ENCODE data around the gene SNRPD1. TPM values are rescaled to one million over a fixed set of nuclear protein-coding genes. Genes with fewer than 3 reads are reported as not detected.
A peak's percentile ranks its signal among the peaks of the same experiment; 100 is the strongest.
"Not testable (repeated sequence)": the region's sequence is repeated elsewhere in the genome, so short reads cannot be mapped to it uniquely, and the experiment has no call there.

SNRPD1 gene
- total RNA-seq, 2 donors from 2014 or later, result 98.9 to 114 TPM

- no peaks in the 10 kb centered on the region for H3K4me1 Mint-ChIP-seq
- H3K27ac ChIP-seq (ENCODE audit: low read depth, low read length), result no peak overlapping the region
- DNase-seq, result no peak
- no peaks in the 10 kb centered on the region for H3K27me3 Mint-ChIP-seq (ENCODE audit: insufficient read depth)
- peaks cover 26% of the 10 kb centered on the region for H3K36me3 ChIP-seq (ENCODE audit: control insufficient read depth, insufficient read depth, low read length)
- WGBS, 2 experiments (ENCODE audit: insufficient coverage in 1 of 2, insufficient read length in 1 of 2), result 89 to 92% methylated on average over 2 to 3 of the region's 3 CpGs
- no peak for TF ChIP-seq CTCF (conservative IDR thresholded peaks at IDR 0.05)
- H3K9ac ChIP-seq (ENCODE audit: extremely low read depth, low read length, poor library complexity, severe bottlenecking), result no peak overlapping the region
- H3K27ac Mint-ChIP-seq, result no peak overlapping the region
- no peaks in the 10 kb centered on the region for H3K9me3 ChIP-seq (ENCODE audit: control insufficient read depth, low read length)
- no peaks in the 10 kb centered on the region for H3K4me1 ChIP-seq (ENCODE audit: control insufficient read depth, insufficient read depth, low read length)
- no peak overlapping the region for H3K4me3 Mint-ChIP-seq
- H3K4me3 ChIP-seq (ENCODE audit: low read length), result no peak overlapping the region
- H3K27me3 ChIP-seq (ENCODE audit: control insufficient read depth, insufficient read depth, low read length, poor library complexity, severe bottlenecking), result no peaks in the 10 kb centered on the region
- peaks cover 20% of the 10 kb centered on the region for H3K36me3 Mint-ChIP-seq (ENCODE audit: low read depth)
- no peaks in the 10 kb centered on the region for H3K9me3 Mint-ChIP-seq
These were observed 26.7 kb downstream of the SNRPD1 start for GRCh38 chr18:21638822-21639221.

DNA sequence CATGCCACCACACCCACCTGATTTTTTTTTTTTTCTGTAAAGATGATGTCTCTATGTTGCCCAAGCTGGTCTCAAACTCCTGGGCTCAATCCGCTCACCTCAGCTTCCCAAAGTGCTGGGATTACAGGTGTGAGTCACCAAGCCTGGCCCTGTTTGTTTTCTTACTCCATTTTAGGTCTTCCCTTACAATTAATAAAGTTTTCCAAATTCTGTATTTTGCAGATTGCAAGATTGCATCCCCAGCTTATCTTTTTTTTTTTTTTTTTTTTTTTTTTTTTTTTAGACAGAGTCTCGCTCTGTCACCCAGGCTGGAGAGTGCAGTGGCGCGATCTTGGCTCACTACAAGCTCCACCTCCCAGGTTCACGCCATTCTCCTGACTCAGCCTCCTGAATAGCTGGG is 28.3 kb downstream of the SNRPD1 start:
- H3K36me3 ChIP-seq (ENCODE audit: control insufficient read depth, insufficient read depth, low read length), result peaks cover 14% of the 10 kb centered on the region
- WGBS, 2 experiments (ENCODE audit: insufficient coverage in 1 of 2, insufficient read length in 1 of 2), result 97 to 100% methylated on average over 1 to 5 of the region's 5 CpGs
- not testable (repeated sequence) for H3K9me3 Mint-ChIP-seq; DNase-seq; H3K9ac ChIP-seq (ENCODE audit: extremely low read depth, low read length, poor library complexity, severe bottlenecking); H3K4me3 ChIP-seq (ENCODE audit: low read length); H3K27ac Mint-ChIP-seq; H3K9me3 ChIP-seq (ENCODE audit: control insufficient read depth, low read length); H3K27me3 ChIP-seq (ENCODE audit: control insufficient read depth, insufficient read depth, low read length, poor library complexity, severe bottlenecking); H3K4me3 Mint-ChIP-seq; H3K27ac ChIP-seq (ENCODE audit: low read depth, low read length); H3K4me1 ChIP-seq (ENCODE audit: control insufficient read depth, insufficient read depth, low read length); H3K27me3 Mint-ChIP-seq (ENCODE audit: insufficient read depth); H3K4me1 Mint-ChIP-seq
- peaks cover 13% of the 10 kb centered on the region for H3K36me3 Mint-ChIP-seq (ENCODE audit: low read depth)

DNA sequence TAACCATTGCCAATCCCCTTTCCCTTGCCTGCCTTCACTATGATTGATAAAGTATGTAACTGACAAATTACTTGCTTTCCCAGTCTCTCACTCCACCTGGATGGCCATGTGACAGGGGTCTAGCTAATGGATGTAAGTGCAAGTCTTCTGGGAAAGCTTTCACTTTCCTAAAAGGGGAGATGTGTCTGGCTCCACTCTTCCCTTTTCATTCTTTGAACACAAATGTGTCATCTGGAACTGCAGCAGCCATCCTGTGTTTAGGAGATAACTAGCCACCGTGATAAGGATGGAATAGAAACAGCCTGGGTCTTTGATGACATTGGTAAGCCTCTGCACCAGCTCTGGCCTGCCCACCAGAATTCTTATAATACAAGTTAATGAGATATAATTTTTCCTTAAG is 38.2 kb downstream of the SNRPD1 start:
- H3K27ac Mint-ChIP-seq, result no peak overlapping the region
- Histone ChIP-seq H3K27ac (ENCODE audit: low read depth, low read length) (no peak overlapping the region), H3K36me3 (ENCODE audit: control insufficient read depth, insufficient read depth, low read length) (peaks cover 16% of the 10 kb centered on the region), H3K4me1 (ENCODE audit: control insufficient read depth, insufficient read depth, low read length) (no peaks in the 10 kb centered on the region), H3K27me3 (ENCODE audit: control insufficient read depth, insufficient read depth, low read length, poor library complexity, severe bottlenecking) (no peaks in the 10 kb centered on the region), H3K9ac (ENCODE audit: extremely low read depth, low read length, poor library complexity, severe bottlenecking) (no peak overlapping the region), H3K9me3 (ENCODE audit: control insufficient read depth, low read length) (no peaks in the 10 kb centered on the region), H3K4me3 (ENCODE audit: low read length) (no peak overlapping the region)
- H3K4me1 Mint-ChIP-seq, result no peaks in the 10 kb centered on the region
- H3K4me3 Mint-ChIP-seq, result no peak overlapping the region
- TF ChIP-seq CTCF (conservative IDR thresholded peaks at IDR 0.05), result no peak
- WGBS, 2 experiments (ENCODE audit: insufficient coverage in 1 of 2, insufficient read length in 1 of 2), result 87 to 89% methylated on average over 1 of the region's 1 CpG
- no peak for DNase-seq
- no peaks in the 10 kb centered on the region for H3K27me3 Mint-ChIP-seq (ENCODE audit: insufficient read depth)
- peaks cover 3% of the 10 kb centered on the region for H3K9me3 Mint-ChIP-seq
- H3K36me3 Mint-ChIP-seq (ENCODE audit: low read depth), result peaks cover 22% of the 10 kb centered on the region

DNA sequence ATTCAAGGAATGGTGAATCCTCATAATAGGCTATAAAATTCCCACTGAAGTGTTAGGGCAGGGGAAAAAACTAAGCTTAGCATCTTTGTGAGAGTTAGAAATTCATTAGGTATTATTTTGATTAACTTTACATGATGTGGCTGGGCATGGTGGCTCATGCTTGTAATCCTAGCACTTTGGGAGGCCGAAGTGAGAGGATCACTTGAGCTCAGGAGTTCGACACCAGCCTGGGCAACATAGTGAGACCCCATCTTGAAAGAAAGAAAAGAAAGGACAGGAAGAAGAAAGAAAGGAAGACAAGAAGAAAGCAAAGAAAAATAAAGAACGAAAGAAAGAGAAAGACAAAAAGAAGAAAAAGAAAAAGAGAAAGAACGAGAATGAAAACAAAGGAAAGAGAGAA is 40.0 kb downstream of the SNRPD1 start:
- Mint-ChIP-seq H3K36me3 (ENCODE audit: low read depth) (peaks cover 30% of the 10 kb centered on the region), H3K27me3 (ENCODE audit: insufficient read depth) (no peaks in the 10 kb centered on the region), H3K9me3 (peaks cover 3% of the 10 kb centered on the region), H3K4me3 (no peak overlapping the region), H3K4me1 (no peaks in the 10 kb centered on the region), H3K27ac (peak overlapping the region; percentile 62)
- TF ChIP-seq CTCF (conservative IDR thresholded peaks at IDR 0.05), result no peak
- H3K4me1 ChIP-seq (ENCODE audit: control insufficient read depth, insufficient read depth, low read length), result no peaks in the 10 kb centered on the region
- H3K36me3 ChIP-seq (ENCODE audit: control insufficient read depth, insufficient read depth, low read length), result peaks cover 27% of the 10 kb centered on the region
- H3K27ac ChIP-seq (ENCODE audit: low read depth, low read length), result no peak overlapping the region
- H3K27me3 ChIP-seq (ENCODE audit: control insufficient read depth, insufficient read depth, low read length, poor library complexity, severe bottlenecking), result no peaks in the 10 kb centered on the region
- DNase-seq, result no peak
- 94 to 98% methylated on average over 4 of the region's 4 CpGs for WGBS, 2 experiments (ENCODE audit: insufficient coverage in 1 of 2, insufficient read length in 1 of 2)
- H3K4me3 ChIP-seq (ENCODE audit: low read length), result no peak overlapping the region
- no peaks in the 10 kb centered on the region for H3K9me3 ChIP-seq (ENCODE audit: control insufficient read depth, low read length)
- no peak overlapping the region for H3K9ac ChIP-seq (ENCODE audit: extremely low read depth, low read length, poor library complexity, severe bottlenecking)
